NB4 (cell line): ENCODE measurements around the gene PPM1L.

Source experiments
- DNase-seq: peaks from one replicate; pipeline ENCODE4 v3.0.0; 2010; ENCODE audit warnings: low read depth
- H3K4me3 ChIP-seq: one replicate; pipeline ENCODE4 v1.5.1; 2011; ENCODE audit warnings: mild to moderate bottlenecking, low read depth, low read length, moderate library complexity
- MYC ChIP-seq: IDR thresholded peaks from 2 replicates; pipeline ENCODE4 v1.6.1; 2011; ENCODE audit warnings: low read depth, low read length
- POLR2A ChIP-seq: IDR thresholded peaks from 2 replicates; pipeline ENCODE4 v1.6.1; 2011; ENCODE audit warnings: mild to moderate bottlenecking; ENCODE audit not compliant: insufficient read length; ENCODE audit errors: extremely low read depth
- TF ChIP-seq, protein P1 (sequence below): IDR thresholded peaks from one replicate; pipeline ENCODE4 v1.5.1; 2012; ENCODE audit warnings: low read depth, low read length
- TF ChIP-seq, protein P2 (sequence below): IDR thresholded peaks from 2 replicates; pipeline ENCODE4 v1.6.1; 2011; ENCODE audit warnings: low read depth, low read length

PPM1L gene

GRCh38 chr3:160924776-160925175 lies 168.7 kb downstream of the PPM1L start:
- DNase-seq: no peak
- TF ChIP-seq, protein P1, sequence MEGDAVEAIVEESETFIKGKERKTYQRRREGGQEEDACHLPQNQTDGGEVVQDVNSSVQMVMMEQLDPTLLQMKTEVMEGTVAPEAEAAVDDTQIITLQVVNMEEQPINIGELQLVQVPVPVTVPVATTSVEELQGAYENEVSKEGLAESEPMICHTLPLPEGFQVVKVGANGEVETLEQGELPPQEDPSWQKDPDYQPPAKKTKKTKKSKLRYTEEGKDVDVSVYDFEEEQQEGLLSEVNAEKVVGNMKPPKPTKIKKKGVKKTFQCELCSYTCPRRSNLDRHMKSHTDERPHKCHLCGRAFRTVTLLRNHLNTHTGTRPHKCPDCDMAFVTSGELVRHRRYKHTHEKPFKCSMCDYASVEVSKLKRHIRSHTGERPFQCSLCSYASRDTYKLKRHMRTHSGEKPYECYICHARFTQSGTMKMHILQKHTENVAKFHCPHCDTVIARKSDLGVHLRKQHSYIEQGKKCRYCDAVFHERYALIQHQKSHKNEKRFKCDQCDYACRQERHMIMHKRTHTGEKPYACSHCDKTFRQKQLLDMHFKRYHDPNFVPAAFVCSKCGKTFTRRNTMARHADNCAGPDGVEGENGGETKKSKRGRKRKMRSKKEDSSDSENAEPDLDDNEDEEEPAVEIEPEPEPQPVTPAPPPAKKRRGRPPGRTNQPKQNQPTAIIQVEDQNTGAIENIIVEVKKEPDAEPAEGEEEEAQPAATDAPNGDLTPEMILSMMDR: no peak
- TF ChIP-seq MYC (no peak), POLR2A (no peak)
- TF ChIP-seq, protein P2, sequence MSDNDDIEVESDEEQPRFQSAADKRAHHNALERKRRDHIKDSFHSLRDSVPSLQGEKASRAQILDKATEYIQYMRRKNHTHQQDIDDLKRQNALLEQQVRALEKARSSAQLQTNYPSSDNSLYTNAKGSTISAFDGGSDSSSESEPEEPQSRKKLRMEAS: no peak
- H3K4me3 ChIP-seq: no peak overlapping the region

DNA sequence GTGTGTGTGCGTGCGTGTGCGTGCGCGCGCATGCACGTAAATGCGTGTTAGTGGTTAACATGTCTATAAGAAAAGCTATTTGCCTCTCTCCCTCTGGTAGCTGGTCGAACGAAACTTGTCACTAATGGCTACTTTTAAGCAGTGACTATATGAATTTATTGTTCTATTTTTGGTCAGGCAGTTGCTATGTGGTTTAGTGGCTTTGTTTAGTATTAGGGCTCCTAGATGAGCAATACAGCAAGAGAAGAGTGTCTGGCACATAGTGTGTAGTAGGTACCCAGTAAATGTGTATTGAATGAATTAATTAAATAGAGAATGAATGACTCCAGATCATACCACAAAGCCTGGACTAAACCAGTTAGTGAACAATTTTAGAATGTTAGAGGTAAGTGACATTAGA lies 171.6 kb downstream of the PPM1L start:
- TF ChIP-seq POLR2A (no peak), MYC (no peak)
- TF ChIP-seq, protein P2: no peak
- TF ChIP-seq, protein P1: no peak
- no peak for DNase-seq
- H3K4me3 ChIP-seq: no peak overlapping the region

DNA sequence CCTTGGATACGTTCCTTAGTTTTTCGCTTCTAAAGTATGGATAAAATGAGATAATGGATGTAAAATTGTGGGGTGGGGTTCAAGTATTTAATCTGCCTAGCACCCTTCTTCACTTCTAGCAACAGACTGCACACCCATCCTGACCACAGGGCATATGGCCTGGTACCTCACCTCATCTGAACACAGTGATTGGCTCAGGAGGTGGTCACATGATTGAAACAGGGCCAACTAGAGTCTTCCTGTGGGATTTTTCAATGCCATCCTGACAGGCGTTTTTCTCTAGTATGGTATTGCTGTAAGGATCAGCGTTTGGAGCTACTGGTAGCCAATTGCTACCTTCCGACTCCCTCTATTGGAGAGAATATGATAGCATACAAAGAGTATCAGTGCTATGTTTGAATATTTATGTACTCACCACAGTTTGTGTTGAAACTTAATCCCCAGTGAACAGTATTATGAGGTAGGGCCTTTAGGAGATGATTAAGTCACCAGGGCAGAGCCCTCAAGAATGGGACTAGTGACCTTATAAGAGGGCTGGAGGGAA lies 172.2 kb downstream of the PPM1L start:
- H3K4me3 ChIP-seq: no peak overlapping the region
- TF ChIP-seq, protein P1: peak; percentile 4
- no peak for TF ChIP-seq POLR2A
- DNase-seq: peak; percentile 12

- H3K4me3 ChIP-seq: no peak overlapping the region
- no peak for TF ChIP-seq MYC
- TF ChIP-seq, protein P1: no peak
- TF ChIP-seq POLR2A: no peak
- TF ChIP-seq, protein P2: no peak
- no peak for DNase-seq
These were observed 173.6 kb downstream of the PPM1L start for GRCh38 chr3:160929595-160929994.

- H3K4me3 ChIP-seq: no peak overlapping the region
- no peak for DNase-seq
- no peak for TF ChIP-seq POLR2A
- TF ChIP-seq, protein P2: no peak
- TF ChIP-seq, protein P1: no peak
- no peak for TF ChIP-seq MYC
These were observed 175.4 kb downstream of the PPM1L start for GRCh38 chr3:160931474-160931873.
